Effector memory CD8-positive, alpha-beta T cell (primary cell): ENCODE measurements around the gene THUMPD3.

Experiments used
- ATAC-seq: fragments of 150-1000 bp; cut with Tn5 transposase; replicated peaks from 2 replicates; pipeline ENCODE4 v1.10.0; 2021; ENCODE audit warnings: mild to moderate bottlenecking, moderate library complexity
- DNase-seq, 3 experiments: peaks; one replicate each; pipeline ENCODE4 v3.0.0; 2021
- H3K27ac Mint-ChIP-seq, 2 donors: one replicate each; pipeline ENCODE4 v1.8.0; 2022; ENCODE audit warnings: mild to moderate bottlenecking in 2 of 2, mixed read lengths in 2 of 2, moderate library complexity in 2 of 2
- H3K27me3 Mint-ChIP-seq, 2 donors: one replicate each; pipeline ENCODE4 v1.8.0; 2022; ENCODE audit warnings: mixed read lengths in 2 of 2
- H3K36me3 Mint-ChIP-seq: one replicate; pipeline ENCODE4 v1.8.0; 2022; ENCODE audit warnings: mild to moderate bottlenecking, moderate library complexity, mixed read lengths; ENCODE audit not compliant: insufficient read depth
- H3K4me1 Mint-ChIP-seq, 2 donors: one replicate each; pipeline ENCODE4 v1.8.0; 2022; ENCODE audit warnings: low read depth in 2 of 2, mixed read lengths in 2 of 2
- H3K4me3 Mint-ChIP-seq, 2 donors: one replicate each; pipeline ENCODE4 v1.8.0; 2022; ENCODE audit warnings: mild to moderate bottlenecking in 2 of 2, mixed read lengths in 2 of 2, moderate library complexity in 2 of 2
- H3K9me3 Mint-ChIP-seq, 2 donors: one replicate each; pipeline ENCODE4 v1.8.0; 2022; ENCODE audit warnings: mixed read lengths in 2 of 2

THUMPD3 gene

DNA sequence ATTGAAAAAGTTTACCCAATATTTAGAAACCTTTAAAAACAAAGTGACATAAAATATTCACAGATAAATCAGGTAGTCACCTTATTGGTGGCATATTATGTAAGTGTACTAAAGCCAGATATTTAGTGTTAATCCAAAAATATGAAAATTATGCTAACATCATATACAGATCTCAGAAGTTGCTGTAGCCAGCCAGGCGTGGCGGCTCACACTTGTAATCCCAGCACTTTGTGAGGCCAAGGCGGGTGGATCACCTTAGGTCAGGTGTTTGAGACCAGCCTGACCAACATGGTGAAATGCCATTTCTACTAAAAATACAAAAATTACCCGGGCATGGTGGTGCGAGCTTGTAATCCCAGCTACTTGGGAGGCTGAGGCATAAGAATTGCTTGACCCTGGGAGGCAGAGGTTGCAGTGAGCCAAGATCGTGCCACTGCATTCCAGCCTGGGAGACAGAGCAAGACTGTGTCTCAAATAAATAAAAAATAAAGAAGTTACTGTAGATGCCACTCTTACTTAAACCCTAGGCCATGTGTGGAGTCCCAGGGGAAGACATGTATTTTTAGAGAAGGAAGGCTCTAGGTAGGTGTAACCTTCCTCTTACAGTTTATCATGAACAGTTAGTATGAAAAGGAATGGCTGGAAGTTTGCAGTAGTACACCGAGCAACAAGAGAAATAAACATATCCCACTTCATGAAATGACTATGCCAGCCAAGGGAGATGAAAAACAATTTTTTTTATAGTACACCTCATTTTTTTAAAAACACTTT lies 44.2 kb downstream of the THUMPD3 start:
- peaks cover 39 to 67% of the 10 kb centered on the region in 2 donors for H3K4me1 Mint-ChIP-seq
- no peaks in the 10 kb centered on the region for H3K9me3 Mint-ChIP-seq
- peak overlapping the region in 1 of 2 donors; percentile 15 for H3K4me3 Mint-ChIP-seq
- H3K27ac Mint-ChIP-seq = peak overlapping the region; percentile 38 to 73
- no peak for DNase-seq
- H3K36me3 Mint-ChIP-seq = peaks cover 3% of the 10 kb centered on the region
- no peaks in the 10 kb centered on the region for H3K27me3 Mint-ChIP-seq
- no peak for ATAC-seq

DNA sequence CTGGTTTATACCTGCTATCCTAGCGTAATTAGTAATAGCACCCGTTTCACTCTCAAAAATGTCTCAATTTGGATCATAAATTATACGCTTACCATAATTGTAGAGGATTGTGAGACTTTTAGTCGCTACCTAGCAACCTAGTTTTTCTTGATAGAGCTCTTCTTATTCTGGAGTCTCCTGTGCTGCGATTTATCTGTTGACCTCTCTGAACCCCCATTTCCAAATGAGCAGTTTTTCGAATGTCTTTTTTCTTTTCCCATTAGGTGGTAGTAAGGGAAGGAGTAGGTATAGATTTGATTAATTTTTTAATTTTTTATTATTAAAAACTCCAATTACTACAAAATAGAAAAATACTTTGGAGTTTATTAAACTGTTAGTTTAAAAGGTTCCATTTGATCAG lies 45.2 kb downstream of the THUMPD3 start:
- Mint-ChIP-seq H3K36me3 (peaks cover 3% of the 10 kb centered on the region), H3K4me3 (no peak overlapping the region), H3K27me3 (no peaks in the 10 kb centered on the region), H3K27ac (peak overlapping the region in 1 of 2 donors; percentile 59), H3K4me1 (peaks cover 33 to 65% of the 10 kb centered on the region in 2 donors), H3K9me3 (no peaks in the 10 kb centered on the region)
- no peak for DNase-seq
- ATAC-seq = no peak

DNA sequence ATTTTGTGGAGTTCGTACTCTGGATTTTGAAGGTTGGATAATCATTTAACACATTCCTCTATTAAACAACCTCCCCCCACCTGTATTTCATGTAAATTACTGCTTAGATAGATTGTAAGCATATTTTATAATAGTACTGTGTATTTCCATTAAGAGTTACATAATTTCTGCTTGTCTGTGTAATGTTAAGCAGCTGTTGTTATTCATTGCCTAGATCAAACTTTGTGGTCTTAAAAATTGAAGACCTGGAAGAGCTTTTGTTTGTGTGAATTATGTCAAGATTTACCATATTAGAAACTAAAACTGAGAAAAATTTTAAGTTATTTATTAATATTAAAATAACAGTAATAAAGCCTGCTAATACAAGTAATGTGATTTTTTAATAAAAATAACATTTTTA lies 45.7 kb downstream of the THUMPD3 start:
- H3K36me3 Mint-ChIP-seq = peaks cover 3% of the 10 kb centered on the region
- H3K9me3 Mint-ChIP-seq = no peaks in the 10 kb centered on the region
- peaks cover 32 to 67% of the 10 kb centered on the region in 2 donors for H3K4me1 Mint-ChIP-seq
- H3K4me3 Mint-ChIP-seq = peak overlapping the region in 1 of 2 donors; percentile 25
- DNase-seq = no peak
- peak overlapping the region in 1 of 2 donors; percentile 59 for H3K27ac Mint-ChIP-seq
- no peaks in the 10 kb centered on the region for H3K27me3 Mint-ChIP-seq
- no peak for ATAC-seq

DNA sequence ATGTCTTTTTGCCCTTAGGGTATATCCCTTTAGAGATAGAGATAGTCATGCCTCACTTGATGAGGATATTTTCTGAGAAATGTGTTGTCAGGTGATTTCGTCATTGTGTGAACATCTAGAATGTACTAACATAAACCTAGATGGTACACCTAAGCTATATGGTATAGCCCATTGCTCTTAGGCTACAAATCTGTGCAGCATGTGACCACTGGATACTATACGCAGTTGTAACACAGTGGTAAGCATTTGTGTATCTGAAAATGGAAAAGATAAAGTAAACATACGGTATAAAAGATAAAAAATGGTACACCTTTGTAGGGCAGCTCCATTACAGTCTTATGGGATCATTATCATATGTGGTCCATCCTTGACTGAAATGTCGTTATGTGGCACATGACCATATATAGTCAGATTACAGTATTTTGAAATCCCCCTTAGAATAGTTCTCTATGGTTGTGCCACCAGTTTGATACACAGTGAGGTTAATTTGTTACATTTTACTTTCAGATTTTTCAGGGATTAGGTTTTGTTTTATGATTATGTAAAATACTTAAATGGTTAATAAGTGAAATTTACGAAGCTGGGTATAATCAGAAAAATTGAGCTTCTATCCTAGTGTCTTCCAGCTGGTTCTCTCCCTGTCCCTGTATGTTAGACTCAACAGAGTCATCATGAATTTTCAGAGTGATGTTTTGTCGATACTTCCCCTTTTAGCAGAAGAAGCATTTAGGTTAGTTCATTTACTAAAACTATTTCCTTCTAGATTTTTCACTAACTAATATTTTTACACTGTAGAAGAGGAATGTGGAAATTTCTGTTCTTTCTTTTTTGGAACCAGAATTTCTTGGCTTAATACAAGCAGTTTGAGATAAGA lies 47.4 kb downstream of the THUMPD3 start:
- no peaks in the 10 kb centered on the region for H3K27me3 Mint-ChIP-seq
- H3K36me3 Mint-ChIP-seq = peaks cover 3% of the 10 kb centered on the region
- ATAC-seq (peak; percentile 36), DNase-seq (no peak)
- peak overlapping the region in 1 of 2 donors; percentile 59 for H3K27ac Mint-ChIP-seq
- peak overlapping the region in 1 of 2 donors; percentile 1 for H3K4me3 Mint-ChIP-seq
- no peaks in the 10 kb centered on the region for H3K9me3 Mint-ChIP-seq
- peaks cover 30 to 67% of the 10 kb centered on the region in 2 donors for H3K4me1 Mint-ChIP-seq

DNA sequence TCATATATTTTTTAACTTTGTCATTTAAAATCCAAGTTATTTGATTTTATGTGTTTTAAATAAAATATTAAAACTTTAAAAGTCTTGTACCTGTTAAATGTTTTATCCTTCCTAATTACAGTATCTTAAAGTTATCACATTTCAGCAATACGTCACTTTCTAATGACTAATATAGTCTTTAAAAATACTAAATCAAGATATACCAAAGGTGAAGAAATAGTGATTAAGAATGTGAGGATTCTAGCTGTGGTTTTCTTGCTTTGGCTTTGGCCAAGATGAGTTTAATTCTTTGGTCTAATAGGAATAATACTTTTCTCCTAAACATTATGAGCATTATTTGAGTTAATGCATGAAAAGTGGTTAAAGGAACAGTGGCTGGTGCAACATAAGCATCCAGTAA lies 48.4 kb downstream of the THUMPD3 start:
- Mint-ChIP-seq H3K4me1 (peaks cover 32 to 67% of the 10 kb centered on the region in 2 donors), H3K27me3 (no peaks in the 10 kb centered on the region)

DNA sequence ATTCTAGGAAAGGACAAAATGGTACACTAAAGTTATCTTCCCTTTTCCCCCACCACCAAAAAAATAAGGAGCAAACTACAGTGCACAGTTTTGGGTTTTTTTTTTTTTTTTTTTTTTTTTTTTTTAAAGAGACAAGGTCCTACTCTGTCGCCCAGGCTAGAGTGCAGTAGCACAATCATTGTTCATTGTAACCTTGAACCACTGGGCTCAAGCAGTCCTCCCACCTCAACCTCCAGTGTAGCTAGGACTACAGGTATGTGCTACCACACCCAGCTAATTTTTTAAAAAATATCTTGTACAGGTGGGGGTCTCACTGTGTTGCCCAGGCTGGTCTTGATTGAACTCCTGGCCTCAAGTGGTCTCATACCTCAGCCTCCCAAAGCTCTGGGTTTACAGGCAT lies 49.4 kb downstream of the THUMPD3 start:
- Mint-ChIP-seq H3K36me3 (no peaks in the 10 kb centered on the region), H3K4me1 (peaks cover 29 to 63% of the 10 kb centered on the region in 2 donors), H3K27me3 (no peaks in the 10 kb centered on the region), H3K9me3 (no peaks in the 10 kb centered on the region), H3K27ac (peak overlapping the region; percentile 38 to 83), H3K4me3 (peak overlapping the region; percentile 32 to 33)
- ATAC-seq (no peak), DNase-seq (no peak)

More for the DNA sequence above, 48.4 kb downstream of the THUMPD3 start:
- ATAC-seq (no peak), DNase-seq (no peak)
- Mint-ChIP-seq H3K27ac (peak overlapping the region; percentile 35 to 83), H3K4me3 (no peak overlapping the region), H3K36me3 (no peaks in the 10 kb centered on the region), H3K9me3 (no peaks in the 10 kb centered on the region)

DNA sequence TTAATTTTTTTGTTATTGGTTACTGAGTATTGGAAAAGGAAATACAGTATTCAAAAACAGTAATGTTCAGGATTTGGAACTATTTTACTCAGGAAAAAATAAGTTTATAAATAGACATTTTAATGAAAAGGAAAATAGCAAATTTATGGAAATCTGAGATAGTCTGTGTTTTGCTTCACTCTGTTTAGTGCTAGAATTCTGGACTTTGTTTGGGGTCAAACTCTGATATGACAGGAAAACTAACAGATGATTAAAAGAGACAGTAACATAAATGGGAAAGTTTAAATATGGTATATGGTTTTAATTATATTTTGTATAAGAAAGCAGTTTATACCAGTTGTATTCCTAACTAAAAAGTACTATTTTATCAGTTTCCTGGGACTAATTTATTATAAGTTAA lies 52.0 kb downstream of the THUMPD3 start:
- peaks cover 24 to 53% of the 10 kb centered on the region in 2 donors for H3K4me1 Mint-ChIP-seq
- ATAC-seq (no peak), DNase-seq (no peak)
- no peaks in the 10 kb centered on the region for H3K27me3 Mint-ChIP-seq
- no peak overlapping the region for H3K4me3 Mint-ChIP-seq
- no peak overlapping the region for H3K27ac Mint-ChIP-seq
- H3K9me3 Mint-ChIP-seq = no peaks in the 10 kb centered on the region
- H3K36me3 Mint-ChIP-seq = peaks cover 5% of the 10 kb centered on the region

DNA sequence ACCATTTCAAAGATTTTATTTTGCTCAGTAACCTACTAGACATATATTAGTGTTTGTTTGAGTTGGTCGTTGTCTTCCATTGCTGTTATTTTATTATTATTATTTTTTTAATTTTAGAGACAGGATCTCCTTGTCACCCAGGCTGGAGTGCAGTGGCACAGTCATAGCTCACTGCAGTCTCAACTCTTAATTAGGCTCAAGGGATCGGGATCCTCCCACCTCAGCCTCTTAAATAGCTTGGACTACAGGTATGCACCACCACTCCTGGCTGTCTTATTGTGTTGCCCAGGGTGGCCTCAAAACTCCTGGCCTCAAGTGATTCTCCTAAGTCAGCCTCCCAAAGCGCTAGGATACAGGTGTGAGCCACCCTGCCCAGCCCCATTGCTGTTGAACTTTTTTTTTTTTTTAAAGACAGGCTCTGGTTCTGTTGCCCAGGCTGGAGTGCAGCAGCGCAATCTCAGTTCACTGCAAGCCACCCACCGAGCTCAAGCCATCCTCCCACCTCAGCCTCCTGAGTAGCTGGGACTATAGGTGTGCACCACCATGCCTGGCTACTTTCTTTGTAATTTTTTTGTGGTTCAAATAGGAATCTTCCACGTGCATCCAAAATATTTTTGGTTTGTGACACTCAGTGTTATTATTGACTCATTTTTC lies 52.8 kb downstream of the THUMPD3 start:
- Mint-ChIP-seq H3K27ac (no peak overlapping the region), H3K4me3 (no peak overlapping the region), H3K4me1 (peaks cover 19 to 53% of the 10 kb centered on the region in 2 donors), H3K9me3 (no peaks in the 10 kb centered on the region), H3K27me3 (no peaks in the 10 kb centered on the region), H3K36me3 (peaks cover 5% of the 10 kb centered on the region)
- ATAC-seq (no peak), DNase-seq (no peak)

DNA sequence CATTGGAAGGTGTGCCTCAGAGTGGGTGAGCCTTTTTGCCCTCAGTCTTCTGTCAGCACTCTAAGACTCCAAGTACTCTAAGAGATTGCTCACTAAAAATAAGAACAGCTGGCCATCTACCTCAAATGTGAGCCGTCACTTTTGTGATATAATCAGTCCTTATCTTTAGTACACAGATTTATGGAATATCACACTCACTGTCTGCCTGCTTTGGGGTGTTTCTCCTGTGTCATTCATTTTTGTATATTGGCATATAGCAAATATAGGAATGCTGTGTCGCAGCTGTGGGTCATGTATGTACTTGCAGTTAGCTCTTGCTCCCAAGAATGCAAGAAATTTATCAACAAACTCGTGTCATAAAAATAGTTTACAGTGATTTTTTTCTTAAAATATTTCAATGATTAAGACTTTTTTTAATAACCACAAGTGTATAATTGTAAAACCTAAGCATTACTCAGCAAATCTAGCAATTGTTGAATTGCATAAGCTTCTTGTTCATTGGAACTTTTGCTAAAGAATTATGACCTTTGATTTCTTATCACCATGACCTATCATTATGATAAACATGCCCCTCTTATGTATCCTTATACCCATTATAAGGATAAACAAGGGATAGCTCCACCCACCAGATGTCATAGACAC lies 53.4 kb downstream of the THUMPD3 start:
- no peak overlapping the region for H3K4me3 Mint-ChIP-seq
- H3K27ac Mint-ChIP-seq = no peak overlapping the region
- ATAC-seq = no peak
- H3K9me3 Mint-ChIP-seq = no peaks in the 10 kb centered on the region
- H3K4me1 Mint-ChIP-seq = peaks cover 22 to 57% of the 10 kb centered on the region in 2 donors
- no peaks in the 10 kb centered on the region for H3K27me3 Mint-ChIP-seq
- H3K36me3 Mint-ChIP-seq = peaks cover 5% of the 10 kb centered on the region
- no peak for DNase-seq

DNA sequence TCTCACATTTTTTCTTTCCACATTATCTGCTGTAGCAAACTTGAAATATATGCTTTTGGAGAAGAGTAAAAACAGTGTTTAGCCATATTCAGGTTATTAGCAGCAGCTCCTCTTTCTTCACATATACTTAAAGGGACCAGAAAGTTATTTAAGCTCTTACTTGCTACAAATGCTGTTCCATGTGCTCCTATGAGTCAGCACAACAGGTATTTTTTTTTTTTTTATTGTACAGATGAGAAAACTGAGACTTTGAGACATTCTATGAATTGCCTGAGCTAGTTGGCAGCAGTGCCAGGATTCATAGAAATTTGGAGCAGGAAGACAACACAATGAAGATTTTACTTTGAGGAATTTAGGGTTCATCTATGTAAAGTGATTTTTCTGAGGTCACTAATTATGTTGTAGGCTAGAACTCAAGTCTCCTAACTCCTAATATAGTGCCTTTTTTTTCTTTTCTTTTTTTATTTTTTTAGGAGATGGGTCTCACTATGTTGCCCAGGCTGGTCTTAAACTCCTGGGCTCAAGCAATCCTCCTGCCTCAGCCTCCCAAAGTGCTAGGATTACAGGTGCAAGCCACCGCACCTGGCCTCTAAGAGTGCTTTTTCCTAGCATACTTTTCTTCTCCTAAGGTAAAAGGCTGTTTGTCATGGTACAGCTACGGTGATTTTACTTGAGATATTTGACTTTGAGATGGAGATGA lies 58.1 kb downstream of the THUMPD3 start:
- Mint-ChIP-seq H3K4me3 (no peak overlapping the region), H3K4me1 (peaks cover 20 to 42% of the 10 kb centered on the region in 2 donors), H3K27me3 (no peaks in the 10 kb centered on the region), H3K27ac (peak overlapping the region; percentile 21 to 69), H3K36me3 (peaks cover 17% of the 10 kb centered on the region), H3K9me3 (no peaks in the 10 kb centered on the region)
- DNase-seq (no peak), ATAC-seq (no peak)

DNA sequence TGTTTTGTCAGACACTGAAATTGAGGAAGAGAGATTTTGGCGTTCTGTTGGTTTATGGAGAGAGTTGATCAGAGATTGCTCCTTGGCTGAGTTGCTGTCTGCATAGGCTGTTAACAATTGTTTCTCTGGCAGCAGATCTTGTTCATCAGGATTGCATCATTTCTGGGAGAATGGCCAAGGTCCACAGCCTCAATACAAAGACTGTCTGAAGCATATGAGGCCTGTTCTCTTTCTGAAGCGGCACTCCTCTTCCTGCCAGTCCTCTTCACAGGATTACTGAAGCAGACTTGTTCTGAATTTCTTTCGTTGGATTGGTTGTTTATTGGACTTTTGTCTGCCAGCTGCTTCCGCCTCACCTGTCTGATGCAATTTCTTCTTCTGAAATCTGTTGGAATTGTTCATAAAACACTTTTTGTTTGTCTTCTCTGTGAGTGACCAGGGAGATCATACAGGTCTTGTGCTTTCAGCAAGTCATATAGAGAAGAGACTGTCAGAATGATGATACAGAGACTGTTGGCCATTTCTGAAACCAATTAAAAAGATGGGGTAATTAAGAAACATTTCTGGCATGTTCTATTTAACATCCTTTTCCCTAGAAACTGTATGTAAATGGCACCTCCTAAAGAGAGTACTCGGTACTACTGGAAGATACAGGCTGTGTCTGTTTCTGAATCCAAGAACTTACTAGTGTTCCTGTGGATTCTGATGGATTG lies 60.0 kb downstream of the THUMPD3 start:
- peaks cover 29% of the 10 kb centered on the region for H3K36me3 Mint-ChIP-seq
- H3K27ac Mint-ChIP-seq = peak overlapping the region; percentile 11 to 85
- DNase-seq (peak in 2 of 3 experiments; percentile 4 to 21), ATAC-seq (peak; percentile 83)
- peaks cover 15 to 32% of the 10 kb centered on the region in 2 donors for H3K4me1 Mint-ChIP-seq
- H3K4me3 Mint-ChIP-seq = no peak overlapping the region
- no peaks in the 10 kb centered on the region for H3K9me3 Mint-ChIP-seq
- H3K27me3 Mint-ChIP-seq = no peaks in the 10 kb centered on the region

DNA sequence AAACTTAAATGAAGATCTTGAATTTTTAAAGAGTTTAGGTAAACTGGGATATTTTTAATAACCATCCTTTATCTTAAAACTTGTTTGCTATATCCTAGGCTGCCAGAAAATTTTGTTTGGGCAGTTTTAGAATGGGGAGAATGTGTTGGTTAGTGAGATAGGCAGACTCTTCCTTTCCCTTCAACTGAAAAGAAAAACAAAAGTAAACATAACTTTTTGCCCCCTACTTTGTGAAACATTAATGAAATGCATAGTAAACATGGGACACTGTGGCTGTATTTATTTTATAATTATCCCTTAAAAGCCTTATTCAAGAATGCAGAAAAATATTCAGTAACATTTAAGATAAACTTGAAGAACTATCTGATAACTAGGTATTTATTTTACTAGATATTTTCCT lies 65.6 kb downstream of the THUMPD3 start:
- no peak for ATAC-seq
- Mint-ChIP-seq H3K27ac (peak overlapping the region; percentile 4 to 14), H3K36me3 (peaks cover 71% of the 10 kb centered on the region), H3K4me3 (no peak overlapping the region), H3K4me1 (peaks cover 4 to 6% of the 10 kb centered on the region in 2 donors), H3K9me3 (no peaks in the 10 kb centered on the region), H3K27me3 (no peaks in the 10 kb centered on the region)
- no peak for DNase-seq
